Progenitor cell of endocrine pancreas (in vitro differentiated cells): ENCODE measurements around the gene SPACA9. TPM values are rescaled to one million over a fixed set of nuclear protein-coding genes. Genes with fewer than 3 reads are reported as not detected.

Experiments
- DNase-seq: peaks from one replicate; pipeline ENCODE4 v3.0.0; 2021; ENCODE audit warnings: low spot score; ENCODE audit not compliant: unreplicated experiment
- H3K27ac Mint-ChIP-seq: 2 replicates; pipeline ENCODE4 v1.8.0; 2021; ENCODE audit warnings: mild to moderate bottlenecking, moderate library complexity, mixed read lengths
- H3K27me3 Mint-ChIP-seq: 2 replicates; pipeline ENCODE4 v1.8.0; 2021; ENCODE audit warnings: mixed read lengths
- H3K36me3 Mint-ChIP-seq: 2 replicates; pipeline ENCODE4 v1.8.0; 2022; ENCODE audit warnings: mixed read lengths; ENCODE audit not compliant: insufficient read depth
- H3K4me1 Mint-ChIP-seq: 2 replicates; pipeline ENCODE4 v1.8.0; 2021; ENCODE audit warnings: low read depth, mixed read lengths
- H3K4me3 Mint-ChIP-seq: 2 replicates; pipeline ENCODE4 v1.8.0; 2021; ENCODE audit warnings: low read depth, mild to moderate bottlenecking, moderate library complexity, mixed read lengths
- H3K9me3 Mint-ChIP-seq: 2 replicates; pipeline ENCODE4 v1.8.0; 2021; ENCODE audit warnings: low read depth, mixed read lengths
- CTCF ChIP-seq: fragments of 200-600 bp; sonication (generic); IDR thresholded peaks from one replicate; pipeline ENCODE4 v1.5.0; 2021; ENCODE audit warnings: antibody characterized with exemption, mild to moderate bottlenecking; ENCODE audit not compliant: unreplicated experiment
- total RNA-seq: library from RNA; stranded (reverse); gene quantifications from 2 replicates; pipeline ENCODE4 v1.2.1, GENCODE V29; 2021

The SPACA9 gene
- total RNA-seq, 1 donor from 2014 or later: 4.0 TPM

GRCh38 chr9:132909311-132909710 is 30.6 kb downstream of the SPACA9 start:
- H3K27me3 Mint-ChIP-seq: no peaks in the 10 kb centered on the region
- peaks cover 20% of the 10 kb centered on the region for H3K36me3 Mint-ChIP-seq
- no peak overlapping the region for H3K27ac Mint-ChIP-seq
- DNase-seq: no peak
- H3K4me3 Mint-ChIP-seq: no peak overlapping the region
- no peak for TF ChIP-seq CTCF
- H3K9me3 Mint-ChIP-seq: no peaks in the 10 kb centered on the region
- no peaks in the 10 kb centered on the region for H3K4me1 Mint-ChIP-seq

GRCh38 chr9:132910376-132910775 is 31.7 kb downstream of the SPACA9 start:
- H3K36me3 Mint-ChIP-seq: peaks cover 20% of the 10 kb centered on the region
- no peaks in the 10 kb centered on the region for H3K27me3 Mint-ChIP-seq
- no peaks in the 10 kb centered on the region for H3K4me1 Mint-ChIP-seq
- no peak overlapping the region for H3K27ac Mint-ChIP-seq
- no peak overlapping the region for H3K4me3 Mint-ChIP-seq
- H3K9me3 Mint-ChIP-seq: no peaks in the 10 kb centered on the region
- TF ChIP-seq CTCF: no peak
- no peak for DNase-seq

- no peak for DNase-seq
- H3K4me3 Mint-ChIP-seq: no peak overlapping the region
- no peak overlapping the region for H3K27ac Mint-ChIP-seq
- no peaks in the 10 kb centered on the region for H3K9me3 Mint-ChIP-seq
- no peaks in the 10 kb centered on the region for H3K4me1 Mint-ChIP-seq
- peaks cover 26% of the 10 kb centered on the region for H3K36me3 Mint-ChIP-seq
- no peaks in the 10 kb centered on the region for H3K27me3 Mint-ChIP-seq
- TF ChIP-seq CTCF: no peak
These were observed 33.4 kb downstream of the SPACA9 start for GRCh38 chr9:132912131-132912530.

GRCh38 chr9:132914924-132915323 is 36.2 kb downstream of the SPACA9 start:
- Mint-ChIP-seq H3K27me3 (no peaks in the 10 kb centered on the region), H3K4me3 (no peak overlapping the region), H3K9me3 (no peaks in the 10 kb centered on the region), H3K36me3 (peaks cover 34% of the 10 kb centered on the region), H3K4me1 (no peaks in the 10 kb centered on the region), H3K27ac (no peak overlapping the region)
- no peak for DNase-seq
- TF ChIP-seq CTCF: no peak

- TF ChIP-seq CTCF: no peak
- H3K4me3 Mint-ChIP-seq: no peak overlapping the region
- peaks cover 41% of the 10 kb centered on the region for H3K36me3 Mint-ChIP-seq
- H3K9me3 Mint-ChIP-seq: no peaks in the 10 kb centered on the region
- H3K27ac Mint-ChIP-seq: no peak overlapping the region
- no peaks in the 10 kb centered on the region for H3K27me3 Mint-ChIP-seq
- DNase-seq: no peak
- H3K4me1 Mint-ChIP-seq: no peaks in the 10 kb centered on the region
These were observed 41.0 kb downstream of the SPACA9 start for GRCh38 chr9:132919614-132920268.
